SJCRH30 (cell line): ENCODE data around the gene SGIP1. TPM values are rescaled to one million over a fixed set of nuclear protein-coding genes. Genes with fewer than 3 reads are reported as not detected.

Source experiments
- DNase-seq, 2 experiments: peaks; one replicate each; pipeline ENCODE4 v3.0.0-alpha.2; 2015 to 2020
- H3K27ac ChIP-seq: fragments of 250-450 bp; sonication (Bioruptor Pico); 2 replicates; pipeline ENCODE4 v1.5.1; 2020; ENCODE audit warnings: mild to moderate bottlenecking, moderate library complexity
- H3K27me3 ChIP-seq: fragments of 250-450 bp; sonication (Bioruptor Pico); 2 replicates; pipeline ENCODE4 v1.5.1; 2020; ENCODE audit warnings: mild to moderate bottlenecking, moderate library complexity
- H3K36me3 ChIP-seq: fragments of 250-450 bp; sonication (Bioruptor Pico); 2 replicates; pipeline ENCODE4 v1.5.1; 2020; ENCODE audit warnings: mild to moderate bottlenecking, moderate library complexity
- H3K4me1 ChIP-seq: fragments of 250-450 bp; sonication (Bioruptor Pico); 2 replicates; pipeline ENCODE4 v1.5.1; 2020; ENCODE audit warnings: mild to moderate bottlenecking, moderate library complexity
- H3K4me3 ChIP-seq: fragments of 250-450 bp; sonication (Bioruptor Pico); 2 replicates; pipeline ENCODE4 v1.5.1; 2020; ENCODE audit warnings: mild to moderate bottlenecking, moderate library complexity
- H3K9me3 ChIP-seq: fragments of 250-450 bp; sonication (Bioruptor Pico); replicated peaks from 2 replicates; pipeline ENCODE4 v1.5.1; 2020; ENCODE audit warnings: mild to moderate bottlenecking, moderate library complexity
- total RNA-seq: library from RNA; depleted of rRNA; stranded (reverse); fragments of >200 nt; shearing (Covaris generic); gene quantifications from 2 replicates; pipeline ENCODE4 v1.2.3, GENCODE V29; 2014

SGIP1 gene
- total RNA-seq, 1 experiment from 2014 or later, result 0.18 TPM

GRCh38 chr1:66506991-66507390 lies 27.0 kb upstream of the SGIP1 start:
- Histone ChIP-seq H3K4me3 (no peak overlapping the region), H3K36me3 (no peaks in the 10 kb centered on the region), H3K27ac (no peak overlapping the region), H3K27me3 (0 out of 2 replicates have a peak, but pooled peaks cover 3% of the 10 kb centered on the region), H3K9me3 (no peaks in the 10 kb centered on the region), H3K4me1 (no peaks in the 10 kb centered on the region)
- DNase-seq, result no peak

GRCh38 chr1:66510407-66510806 lies 23.5 kb upstream of the SGIP1 start:
- no peak for DNase-seq
- no peaks in the 10 kb centered on the region for H3K36me3 ChIP-seq
- no peak overlapping the region for H3K4me3 ChIP-seq
- H3K4me1 ChIP-seq, result no peaks in the 10 kb centered on the region
- H3K27ac ChIP-seq, result no peak overlapping the region
- H3K9me3 ChIP-seq, result no peaks in the 10 kb centered on the region
- H3K27me3 ChIP-seq, result no peaks in the 10 kb centered on the region

DNA sequence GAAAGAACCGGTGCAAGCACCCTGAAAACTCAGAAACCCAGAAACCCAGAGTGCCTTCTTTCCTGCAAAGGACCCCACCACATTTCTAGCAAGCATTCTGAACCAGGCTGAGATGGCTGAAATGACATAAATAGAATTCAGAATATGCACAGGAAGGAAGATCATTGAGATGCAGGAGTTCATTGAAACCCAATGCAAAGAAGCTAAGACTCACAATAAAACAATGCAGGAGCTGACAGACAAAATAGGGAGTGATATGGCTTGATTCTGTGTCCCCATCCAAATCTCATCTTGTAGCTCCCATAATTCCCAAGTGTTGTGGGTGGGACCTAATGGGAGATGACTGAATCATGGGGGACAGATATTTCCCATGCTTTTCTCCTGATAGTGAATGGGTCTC lies 22.8 kb upstream of the SGIP1 start:
- no peak for DNase-seq
- Histone ChIP-seq H3K4me3 (no peak overlapping the region), H3K27ac (no peak overlapping the region), H3K9me3 (no peaks in the 10 kb centered on the region), H3K27me3 (0 out of 2 replicates have a peak, but pooled peaks cover under 1% of the 10 kb centered on the region), H3K36me3 (no peaks in the 10 kb centered on the region), H3K4me1 (no peaks in the 10 kb centered on the region)

GRCh38 chr1:66517959-66518358 lies 16.0 kb upstream of the SGIP1 start:
- 0 out of 2 replicates have a peak, but pooled peaks cover 4% of the 10 kb centered on the region for H3K27me3 ChIP-seq
- H3K36me3 ChIP-seq, result peaks cover 2% of the 10 kb centered on the region; the same call in 1 of the 2 replicates
- H3K27ac ChIP-seq, result no peak overlapping the region
- H3K4me1 ChIP-seq, result no peaks in the 10 kb centered on the region
- no peak for DNase-seq
- H3K4me3 ChIP-seq, result no peak overlapping the region
- no peaks in the 10 kb centered on the region for H3K9me3 ChIP-seq

GRCh38 chr1:66518654-66519053 lies 15.3 kb upstream of the SGIP1 start:
- no peaks in the 10 kb centered on the region for H3K9me3 ChIP-seq
- H3K27ac ChIP-seq, result no peak overlapping the region
- H3K27me3 ChIP-seq, result 0 out of 2 replicates have a peak, but pooled peaks cover 4% of the 10 kb centered on the region
- no peaks in the 10 kb centered on the region for H3K4me1 ChIP-seq
- peaks cover 2% of the 10 kb centered on the region; the same call in 1 of the 2 replicates for H3K36me3 ChIP-seq
- no peak overlapping the region for H3K4me3 ChIP-seq
- no peak for DNase-seq

- DNase-seq, result no peak
- Histone ChIP-seq H3K4me1 (no peaks in the 10 kb centered on the region), H3K27ac (no peak overlapping the region), H3K4me3 (no peak overlapping the region), H3K27me3 (0 out of 2 replicates have a peak, but pooled peaks cover 4% of the 10 kb centered on the region), H3K36me3 (peaks cover 2% of the 10 kb centered on the region; the same call in 1 of the 2 replicates), H3K9me3 (no peaks in the 10 kb centered on the region)
Observed at GRCh38 chr1:66519992-66520391, 14.0 kb upstream of the SGIP1 start.

GRCh38 chr1:66520655-66521054 lies 13.3 kb upstream of the SGIP1 start:
- Histone ChIP-seq H3K9me3 (no peaks in the 10 kb centered on the region), H3K27me3 (0 out of 2 replicates have a peak, but pooled peaks cover 4% of the 10 kb centered on the region), H3K4me3 (no peak overlapping the region), H3K4me1 (no peaks in the 10 kb centered on the region), H3K36me3 (peaks cover 2% of the 10 kb centered on the region; the same call in 1 of the 2 replicates), H3K27ac (no peak overlapping the region)
- DNase-seq, result no peak

- H3K36me3 ChIP-seq, result peaks cover 2% of the 10 kb centered on the region; the same call in 1 of the 2 replicates
- no peaks in the 10 kb centered on the region for H3K4me1 ChIP-seq
- H3K4me3 ChIP-seq, result no peak overlapping the region
- H3K9me3 ChIP-seq, result no peaks in the 10 kb centered on the region
- no peak overlapping the region for H3K27ac ChIP-seq
- no peak for DNase-seq
- no peaks in the 10 kb centered on the region for H3K27me3 ChIP-seq
Observed at GRCh38 chr1:66521721-66522365, 12.1 kb upstream of the SGIP1 start.

- DNase-seq, result no peak
- Histone ChIP-seq H3K4me1 (peaks cover 3% of the 10 kb centered on the region; the same call in 1 of the 2 replicates), H3K27me3 (no peaks in the 10 kb centered on the region), H3K9me3 (no peaks in the 10 kb centered on the region), H3K36me3 (peaks cover 2% of the 10 kb centered on the region; the same call in 1 of the 2 replicates), H3K27ac (no peak overlapping the region), H3K4me3 (no peak overlapping the region)
Observed at GRCh38 chr1:66523562-66523961, 10.4 kb upstream of the SGIP1 start.

DNA sequence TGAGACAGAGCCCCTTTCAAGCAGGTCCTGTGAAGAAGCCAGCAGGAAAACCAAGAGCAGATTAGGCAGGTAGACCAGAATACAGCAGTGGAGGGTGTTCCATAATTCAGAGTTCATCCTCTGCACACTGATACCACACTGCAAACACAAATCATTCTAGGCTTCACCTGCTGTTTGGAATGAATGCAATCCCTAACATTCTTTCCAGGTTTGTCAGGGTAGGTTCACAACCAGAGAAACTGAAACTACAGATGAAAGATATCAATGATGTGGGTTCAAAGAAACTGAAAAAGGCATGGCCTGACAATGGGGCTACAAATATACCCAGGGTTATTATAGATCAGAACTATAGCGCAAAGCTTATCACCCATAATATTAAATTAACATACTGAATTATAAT lies 8.9 kb upstream of the SGIP1 start:
- no peak for DNase-seq
- H3K9me3 ChIP-seq, result no peaks in the 10 kb centered on the region
- H3K4me1 ChIP-seq, result peaks cover 3% of the 10 kb centered on the region; the same call in 1 of the 2 replicates
- H3K4me3 ChIP-seq, result no peak overlapping the region
- H3K27me3 ChIP-seq, result no peaks in the 10 kb centered on the region
- H3K36me3 ChIP-seq, result no peaks in the 10 kb centered on the region
- H3K27ac ChIP-seq, result no peak overlapping the region

- H3K4me3 ChIP-seq, result no peak overlapping the region
- H3K27me3 ChIP-seq, result no peaks in the 10 kb centered on the region
- H3K9me3 ChIP-seq, result no peaks in the 10 kb centered on the region
- H3K36me3 ChIP-seq, result no peaks in the 10 kb centered on the region
- no peak overlapping the region for H3K27ac ChIP-seq
- H3K4me1 ChIP-seq, result peaks cover 3% of the 10 kb centered on the region; the same call in 1 of the 2 replicates
- no peak for DNase-seq
Observed at GRCh38 chr1:66526036-66526435, 7.9 kb upstream of the SGIP1 start.

- Histone ChIP-seq H3K4me3 (no peak overlapping the region), H3K9me3 (no peaks in the 10 kb centered on the region), H3K27me3 (no peaks in the 10 kb centered on the region), H3K36me3 (no peaks in the 10 kb centered on the region), H3K4me1 (peaks cover 3% of the 10 kb centered on the region; the same call in 1 of the 2 replicates), H3K27ac (no peak overlapping the region)
- DNase-seq, result no peak
Observed at GRCh38 chr1:66526991-66527390, 7.0 kb upstream of the SGIP1 start.

DNA sequence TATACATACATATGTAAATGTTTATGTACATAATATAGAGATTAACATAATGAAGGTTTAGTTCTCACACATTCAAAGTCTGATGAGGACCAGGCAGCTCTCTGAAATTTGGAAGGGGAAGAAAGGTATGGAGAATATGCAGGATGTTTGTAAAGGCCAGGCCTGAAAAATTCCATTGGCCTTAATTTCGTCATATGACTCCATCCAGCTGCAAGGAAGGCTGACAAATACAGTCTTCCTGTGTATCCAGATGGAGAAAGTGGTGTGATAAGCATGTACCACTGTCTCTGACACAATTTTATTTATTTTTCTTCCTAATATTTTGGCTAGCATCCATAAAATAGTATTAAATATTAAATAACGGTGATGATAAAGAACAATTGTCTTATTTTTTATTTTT lies 6.3 kb upstream of the SGIP1 start:
- Histone ChIP-seq H3K27me3 (no peaks in the 10 kb centered on the region), H3K27ac (no peak overlapping the region), H3K36me3 (no peaks in the 10 kb centered on the region), H3K4me1 (peaks cover 3% of the 10 kb centered on the region; the same call in 1 of the 2 replicates), H3K4me3 (no peak overlapping the region), H3K9me3 (no peaks in the 10 kb centered on the region)
- no peak for DNase-seq

DNA sequence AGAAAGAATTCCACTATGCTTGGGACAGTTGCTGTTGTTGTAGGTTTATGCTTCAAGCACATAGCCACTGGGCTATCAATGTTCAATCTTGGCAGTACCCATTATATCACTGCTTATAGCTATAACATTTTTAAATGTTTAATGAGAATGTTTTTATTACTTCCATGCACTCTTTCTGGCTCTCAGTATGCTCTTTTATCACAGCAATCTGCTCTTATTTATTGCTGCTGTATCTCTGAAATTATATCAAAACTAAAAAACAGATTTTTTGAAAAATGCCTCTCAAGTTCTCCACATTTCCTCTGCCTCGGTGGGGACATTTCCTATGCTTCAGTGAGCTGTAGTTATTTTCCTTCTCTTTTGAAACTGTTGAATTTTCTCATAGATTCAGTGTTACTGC lies 5.4 kb upstream of the SGIP1 start:
- H3K27me3 ChIP-seq, result no peaks in the 10 kb centered on the region
- no peaks in the 10 kb centered on the region for H3K9me3 ChIP-seq
- H3K4me3 ChIP-seq, result no peak overlapping the region
- H3K27ac ChIP-seq, result no peak overlapping the region
- DNase-seq, result no peak
- H3K36me3 ChIP-seq, result no peaks in the 10 kb centered on the region
- peaks cover 3% of the 10 kb centered on the region; the same call in 1 of the 2 replicates for H3K4me1 ChIP-seq

- no peak for DNase-seq
- H3K9me3 ChIP-seq, result no peaks in the 10 kb centered on the region
- no peaks in the 10 kb centered on the region for H3K27me3 ChIP-seq
- H3K4me1 ChIP-seq, result peaks cover 3% of the 10 kb centered on the region; the same call in 1 of the 2 replicates
- no peak overlapping the region for H3K4me3 ChIP-seq
- no peak overlapping the region for H3K27ac ChIP-seq
- no peaks in the 10 kb centered on the region for H3K36me3 ChIP-seq
Observed at GRCh38 chr1:66532214-66532613, 1.7 kb upstream of the SGIP1 start.
